GM12878 (cell line): ENCODE data around the gene TUNAR. TPM values are rescaled to one million over a fixed set of nuclear protein-coding genes. Genes with fewer than 3 reads are reported as not detected.

Source experiments
- ATAC-seq: fragments of 200-7000 bp; cut with Tn5 transposase; 3 replicates; pipeline ENCODE4 v1.9.1; 2020; ENCODE audit warnings: mild to moderate bottlenecking, moderate library complexity
- BruUV-seq: library from RNA; stranded (reverse); fragments of 400-500 nt; replicated peaks from 2 replicates; lab custom pipeline; 2021; lab: Mats Ljungman, UMichigan
- CTCF ChIA-PET: fragments of 300-600 bp; sonication (Branson Sonifier 250); formaldehyde crosslinking; extraction: SDS; loops from one replicate; lab custom pipeline; 2021; ENCODE audit warnings: inconsistent platforms; lab: Yijun Ruan, JAX
- POLR2A ChIA-PET: fragments of 350-600 bp; formaldehyde crosslinking; extraction: SDS; loops from one replicate; lab custom pipeline; 2021; ENCODE audit warnings: inconsistent platforms; lab: Charles Lee
- RAD21 ChIA-PET: fragments of 300-600 bp; sonication (Branson Sonifier 250); formaldehyde crosslinking; loops from one replicate; lab custom pipeline; 2023; ENCODE audit warnings: antibody characterized with exemption; ENCODE audit not compliant: unreplicated experiment; lab: Charles Lee
- SMC1A ChIA-PET: fragments of 300-600 bp; sonication (Branson Sonifier 250); formaldehyde crosslinking; loops from one replicate; lab custom pipeline; 2023; ENCODE audit not compliant: unreplicated experiment, uncharacterized antibody; lab: Charles Lee
- DNase-seq: peaks from one replicate; pipeline ENCODE4 v3.0.0-alpha.2; 2011; ENCODE audit warnings: low read depth, low spot score
- FAIRE-seq: peaks from 3 replicates; lab custom pipeline; 2011; peaks lifted over from hg19 to GRCh38; lab: Jason Lieb, UNC
- H2AFZ ChIP-seq: 2 replicates; pipeline ENCODE4 v1.6.0; 2011; ENCODE audit warnings: low read depth, low read length, control low read depth; ENCODE audit not compliant: control insufficient read depth
- H3K27ac ChIP-seq: 2 replicates; pipeline ENCODE4 v1.5.1; 2011; ENCODE audit warnings: control low read depth; ENCODE audit not compliant: control insufficient read depth, insufficient read depth
- H3K27me3 ChIP-seq, 2 experiments: replicated peaks in 1 of 2; 2 replicates each; pipeline versions ENCODE4 v1.6.0 to v1.6.1; 2011; ENCODE audit warnings: low read length in 1 of 2; ENCODE audit not compliant: control insufficient read depth in 2 of 2, insufficient read depth in 2 of 2
- H3K36me3 ChIP-seq, 2 experiments: 2 replicates each; pipeline ENCODE4 v1.5.1; 2011; ENCODE audit warnings: low read length in 1 of 2; ENCODE audit not compliant: control insufficient read depth in 2 of 2, insufficient read depth in 2 of 2
- H3K4me1 ChIP-seq: 2 replicates; pipeline ENCODE4 v1.6.1; 2011; ENCODE audit warnings: mild to moderate bottlenecking, low read length, moderate library complexity, mixed read lengths; ENCODE audit not compliant: control insufficient read depth, insufficient read depth
- H3K4me2 ChIP-seq: 2 replicates; pipeline ENCODE4 v1.6.0; 2011; ENCODE audit warnings: control low read depth; ENCODE audit not compliant: control insufficient read depth, insufficient read depth
- H3K4me3 ChIP-seq: fragments of 200-600 bp; sonication (generic); 2 replicates; pipeline ENCODE4 v1.5.1; 2016
- H3K79me2 ChIP-seq: 2 replicates; pipeline ENCODE4 v1.6.0; 2011; ENCODE audit warnings: low read length; ENCODE audit not compliant: control insufficient read depth, insufficient read depth
- H3K9ac ChIP-seq: 2 replicates; pipeline ENCODE4 v1.8.0; 2011; ENCODE audit warnings: low read length, control low read depth, mixed read lengths; ENCODE audit not compliant: control insufficient read depth, insufficient read depth
- H3K9me3 ChIP-seq: replicated peaks from 3 replicates; pipeline ENCODE4 v1.5.1; 2011; ENCODE audit warnings: mild to moderate bottlenecking, low read length; ENCODE audit not compliant: control insufficient read depth, insufficient read depth
- H4K20me1 ChIP-seq: 2 replicates; pipeline ENCODE4 v1.6.0; 2011; ENCODE audit not compliant: control insufficient read depth, insufficient read depth
- ETV6 ChIP-seq, 2 experiments: fragments of 450-650 bp in 1 of 2; IDR thresholded peaks in 1 of 2; conservative IDR thresholded peaks in 1 of 2; 2 replicates each; pipeline ENCODE4 v1.6.1; 2014; ENCODE audit warnings: antibody characterized with exemption in 1 of 2, borderline replicate concordance in 1 of 2, low read depth in 1 of 2, mild to moderate bottlenecking in 1 of 2, moderate library complexity in 1 of 2
- PRDM15 ChIP-seq: fragments of 450-650 bp; formaldehyde crosslinking; IDR thresholded peaks from 2 replicates; pipeline ENCODE4 v1.4.0; 2020; ENCODE audit warnings: mild to moderate bottlenecking, moderate library complexity
- REST ChIP-seq: IDR thresholded peaks from 2 replicates; pipeline ENCODE4 v1.6.1; 2012; ENCODE audit warnings: mild to moderate bottlenecking, low read depth, low read length
- USF1 ChIP-seq: IDR thresholded peaks from 2 replicates; pipeline ENCODE4 v1.6.1; 2011; ENCODE audit warnings: borderline replicate concordance, low read depth, mild to moderate bottlenecking, moderate library complexity, mixed read lengths, low read length; ENCODE audit not compliant: insufficient read depth; ENCODE audit errors: extremely low read length
- WGBS: methylation state at CpG from one replicate; pipeline ENCODE4 v1.1.6; 2016; ENCODE audit warnings: low lambda C conversion rate; ENCODE audit not compliant: insufficient replicate concordance, insufficient coverage; ENCODE audit errors: missing lambda C conversion rate; 5-methylcytosine and 5-hydroxymethylcytosine counted together
- in situ Hi-C: fragments of 300-500 bp; cut with MboI; formaldehyde crosslinking; loops from 9 replicates; pipeline ENCODE4 v1.14.3; 2018; ENCODE audit warnings: mixed read lengths
- intact Hi-C: fragments of 100-400 bp; cut with micrococcal nuclease; formaldehyde crosslinking; loops from one replicate; pipeline ENCODE4 v1.14.2; 2022; ENCODE audit not compliant: unreplicated experiment
- polyA plus RNA-seq, 11 experiments: library from polyadenylated mRNA; depleted of rRNA in 4 of 11; unstranded in 6 of 11; stranded (reverse) in 5 of 11; fragments of >200 nt; fragmentation: Nextera tagmentation in 4 of 11; fragmentation: Illumina TruSeq in 1 of 11; extraction: Ambion mirVana in 4 of 11; extraction: Trizol in 1 of 11; gene quantifications; 1 replicate in 1 of 11; 2 replicates in 10 of 11; pipeline versions ENCODE4 v1.2.1 to v1.2.3, GENCODE V29; 2011 to 2016; ENCODE audit warnings: inconsistent platforms in 2 of 11, missing spikeins in 2 of 11, low read depth in 1 of 11
- total RNA-seq, 4 experiments: library from RNA; depleted of rRNA in 3 of 4; stranded (reverse); fragments of >200 nt in 3 of 4; fragmentation: Illumina TruSeq in 1 of 4; extraction: Trizol in 1 of 4; gene quantifications; 2 replicates each; pipeline versions ENCODE4 v1.2.1 to v1.2.3, GENCODE V29; 2013 to 2021

The TUNAR gene
- total and polyA plus RNA-seq, 10 of the 15 experiments (the other 5 are each of a cell fraction or from before 2014, with no cell fraction given), result 0.02 TPM; not detected in 9

GRCh38 chr14:95870772-95871171 lies 5.9 kb upstream of the TUNAR start:
- TF ChIP-seq USF1 (no peak), PRDM15 (no peak), REST (no peak), ETV6 (conservative IDR thresholded peaks at IDR 0.05 in 1 of 2, IDR thresholded peaks at IDR 0.05 in 1 of 2; ENCODE audit: borderline replicate concordance in 1 of 2, low read depth in 1 of 2) (no peak)
- TF ChIP-seq, all 136 proteins: peak for 0
- BruUV-seq, result no TSS peak
- DNase-seq, result no peak
- RAD21 ChIA-PET, result no interaction called here
- WGBS, result 48% methylated on average over 7 of the region's 7 CpGs
- Histone ChIP-seq H3K27me3 (peaks cover 1 to 3% of the 10 kb centered on the region in 2 experiments; a peak in 2 of 4 replicates), H3K27ac (no peak overlapping the region), H4K20me1 (no peaks in the 10 kb centered on the region), H3K9ac (no peak overlapping the region), H3K4me2 (no peak overlapping the region), H3K4me1 (no peaks in the 10 kb centered on the region), H3K36me3 (no peaks in the 10 kb centered on the region), H3K79me2 (no peaks in the 10 kb centered on the region), H2AFZ (no peak overlapping the region), H3K4me3 (no peak overlapping the region), H3K9me3 (no peaks in the 10 kb centered on the region)
- SMC1A ChIA-PET, result interaction anchor here (1.2 kb wide), 1 partner anchor 8 kb away, joined by 3 read pairs; no protein-coding TSS in a partner anchor
- POLR2A ChIA-PET, result no interaction called here
- in situ Hi-C loops, result no loop called here
- intact Hi-C loops, result no loop called here
- CTCF ChIA-PET, result no interaction called here
- no peak for FAIRE-seq
- no peak for ATAC-seq
